GM11168 (cell line): Measurements from ENCODE around the gene PTPRN2.
"Not testable (repeated sequence)": the region's sequence is repeated elsewhere in the genome, so short reads cannot be mapped to it uniquely, and the experiment has no call there.

Experiments
- in situ Hi-C: fragments of 300-500 bp; cut with MboI; formaldehyde crosslinking; loops from one replicate; pipeline ENCODE4 v1.12.0; 2022; ENCODE audit warnings: low sequenced_read_pairs; ENCODE audit not compliant: unreplicated experiment

The PTPRN2 gene

DNA sequence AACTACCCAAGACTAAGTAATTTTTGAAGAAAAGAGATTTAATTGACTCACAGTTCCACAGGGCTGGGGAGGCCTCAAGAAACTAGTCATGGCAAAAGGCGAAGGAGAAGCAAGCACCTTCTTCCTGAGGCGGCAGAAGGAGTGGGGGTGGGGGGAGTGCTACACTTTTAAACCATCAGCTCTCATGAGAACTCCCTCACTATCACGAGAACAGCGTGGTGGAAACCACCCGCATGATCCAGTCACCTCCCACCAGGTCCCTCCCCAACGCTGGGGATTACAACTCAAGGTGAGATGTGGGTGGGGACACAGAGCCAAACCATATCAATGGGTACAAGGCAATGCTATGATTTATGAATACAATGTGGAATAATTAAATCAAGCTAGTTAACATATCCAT lies 241.9 kb downstream of the PTPRN2 start:
- in situ Hi-C loops: no loop called here

DNA sequence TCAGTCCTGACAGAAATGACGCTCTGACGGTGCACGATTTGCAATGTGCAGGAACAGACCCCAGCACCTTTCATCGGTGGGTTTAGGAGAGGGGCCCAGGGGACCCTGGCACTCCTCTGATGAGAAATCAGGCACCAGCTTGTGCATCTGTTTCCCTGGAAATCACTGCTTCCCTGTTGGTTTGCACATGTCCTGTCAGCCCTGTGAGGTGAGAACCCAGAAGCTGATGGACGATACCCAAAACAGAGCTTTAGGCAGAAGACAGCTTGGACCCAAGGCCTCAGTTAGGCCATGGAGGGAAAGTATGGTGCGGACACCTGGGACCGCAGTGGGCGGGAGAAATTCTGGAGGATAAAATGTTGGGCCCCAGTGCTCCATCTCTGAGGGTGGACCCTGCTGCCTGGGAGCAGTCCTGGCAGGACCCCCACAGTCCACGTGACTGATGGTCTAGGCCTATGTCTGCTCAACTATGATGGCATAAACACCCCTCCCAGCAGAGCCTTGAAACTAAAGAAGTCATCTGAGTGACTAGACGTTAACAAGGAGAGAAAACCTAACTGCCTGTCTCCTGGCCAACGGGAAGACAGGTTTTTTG lies 242.8 kb downstream of the PTPRN2 start:
- in situ Hi-C loops: no loop called here

DNA sequence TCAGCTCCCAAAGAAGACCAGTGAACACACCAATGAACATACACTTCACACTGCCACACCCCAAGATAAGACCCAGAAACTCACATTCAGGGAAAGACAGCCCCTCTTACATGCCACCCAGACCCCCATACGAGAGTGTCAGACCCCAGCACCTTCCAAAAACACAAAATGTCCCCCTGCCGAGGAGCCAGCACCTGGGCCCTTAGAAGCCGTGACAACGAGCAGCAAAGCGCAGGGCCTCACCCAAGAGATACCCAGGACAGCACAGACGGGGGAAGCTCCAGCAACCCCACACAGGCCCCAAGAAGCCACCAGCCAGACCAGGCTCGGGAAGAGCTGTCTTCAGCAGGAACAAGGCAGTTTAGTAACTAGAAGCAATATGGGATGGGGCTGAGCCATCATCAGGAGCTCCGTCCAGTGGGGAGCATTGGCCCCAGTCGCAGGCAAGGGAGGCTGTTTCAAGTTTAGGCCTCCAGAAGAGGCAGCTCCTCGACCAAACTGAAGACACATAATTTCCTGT lies 243.6 kb downstream of the PTPRN2 start:
- in situ Hi-C loops: no loop called here

DNA sequence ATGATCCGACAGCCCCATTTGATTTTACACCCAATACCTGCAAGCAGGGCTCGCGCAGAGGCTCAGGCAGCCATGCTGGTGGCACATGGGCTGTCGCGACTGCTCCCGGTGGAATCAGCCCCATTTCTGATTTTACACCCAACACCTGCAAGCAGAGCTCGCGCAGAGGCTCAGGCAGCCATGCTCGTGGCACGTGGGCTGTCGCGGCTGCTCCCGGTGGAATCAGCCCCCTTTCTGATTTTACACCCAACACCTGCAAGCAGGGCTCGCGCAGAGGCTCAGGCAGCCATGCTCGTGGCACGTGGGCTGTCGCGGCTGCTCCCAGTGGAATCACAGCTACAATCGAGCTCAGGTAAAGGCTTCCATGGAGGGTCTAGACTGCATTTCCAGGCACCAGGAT lies 244.1 kb downstream of the PTPRN2 start:
- in situ Hi-C loops: no loop called here

- in situ Hi-C loops: not testable (repeated sequence)
Observed at GRCh38 chr7:158341097-158341496, 246.5 kb downstream of the PTPRN2 start.

DNA sequence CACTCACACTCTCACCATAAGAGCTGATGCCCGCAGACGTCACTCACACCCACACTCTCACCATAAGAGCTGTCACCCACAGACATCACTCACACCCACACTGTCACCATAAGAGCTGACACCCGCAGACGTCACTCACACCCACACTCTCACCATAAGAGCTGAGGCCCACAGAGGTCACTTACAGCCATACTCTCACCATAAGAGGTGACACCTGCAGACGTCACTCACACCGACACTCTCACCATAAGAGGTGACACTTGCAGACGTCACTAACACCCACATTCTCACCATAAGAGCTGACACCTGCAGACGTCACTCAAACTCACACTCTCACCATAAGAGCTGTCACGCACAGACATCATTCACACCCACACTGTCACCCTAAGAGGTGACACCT lies 250.7 kb downstream of the PTPRN2 start:
- in situ Hi-C loops: not testable (repeated sequence)

GRCh38 chr7:158332516-158332915 lies 255.1 kb downstream of the PTPRN2 start:
- in situ Hi-C loops: not testable (repeated sequence)

- in situ Hi-C loops: not testable (repeated sequence)
Observed at GRCh38 chr7:158331826-158332450, 255.7 kb downstream of the PTPRN2 start.

DNA sequence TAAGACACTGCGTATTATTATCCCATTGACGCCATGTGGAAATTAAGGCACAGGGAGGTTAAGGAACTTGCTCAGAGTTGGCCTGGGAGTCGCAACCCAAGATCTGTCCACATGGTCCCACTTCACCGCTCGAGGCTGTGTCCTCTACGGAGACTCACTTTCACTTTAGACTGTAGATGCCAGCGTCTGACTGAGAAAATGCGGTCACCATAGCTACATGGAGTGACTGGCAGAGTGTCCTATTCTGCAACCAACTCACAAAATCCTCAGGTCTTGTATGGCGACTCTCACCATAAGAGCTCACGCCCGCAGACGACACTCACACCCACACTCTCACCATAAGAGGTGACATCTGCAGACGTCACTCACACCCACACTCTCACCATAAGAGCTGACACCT lies 257.9 kb downstream of the PTPRN2 start:
- in situ Hi-C loops: no loop called here

DNA sequence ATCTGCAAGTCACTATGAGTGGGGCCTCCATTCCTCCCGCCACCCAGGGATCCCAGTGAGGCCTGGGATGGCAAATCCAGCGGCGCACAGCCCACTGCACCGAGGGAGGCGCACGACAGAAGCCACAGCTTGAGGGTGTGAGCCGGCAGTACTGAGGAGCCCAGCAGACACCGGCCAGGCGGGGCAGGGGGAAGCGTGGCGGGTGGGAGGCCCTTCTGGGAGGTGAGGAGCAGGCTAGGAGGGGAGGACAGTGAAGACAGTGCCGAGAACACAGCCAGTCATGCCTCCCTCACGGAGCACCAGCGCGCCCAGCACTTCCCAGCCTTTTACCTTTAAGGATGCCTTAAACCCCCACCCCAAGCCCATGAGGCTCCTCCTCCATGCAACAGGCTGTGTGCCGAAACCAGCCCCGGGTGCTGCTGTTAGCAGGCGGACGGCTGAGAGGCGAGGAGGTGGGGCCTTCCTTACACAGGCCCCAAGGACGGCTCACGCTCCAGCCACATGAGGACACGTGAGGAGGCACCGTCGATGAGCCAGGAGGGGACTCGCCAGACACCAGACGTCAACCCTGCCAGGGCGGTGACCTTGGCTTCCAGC lies 258.5 kb downstream of the PTPRN2 start:
- in situ Hi-C loops: no loop called here

- in situ Hi-C loops: no loop called here
Observed at GRCh38 chr7:158328376-158329013, 259.1 kb downstream of the PTPRN2 start.

- in situ Hi-C loops: no loop called here
Observed at GRCh38 chr7:158327571-158328180, 259.9 kb downstream of the PTPRN2 start.

GRCh38 chr7:158327012-158327411 lies 260.6 kb downstream of the PTPRN2 start:
- in situ Hi-C loops: no loop called here

DNA sequence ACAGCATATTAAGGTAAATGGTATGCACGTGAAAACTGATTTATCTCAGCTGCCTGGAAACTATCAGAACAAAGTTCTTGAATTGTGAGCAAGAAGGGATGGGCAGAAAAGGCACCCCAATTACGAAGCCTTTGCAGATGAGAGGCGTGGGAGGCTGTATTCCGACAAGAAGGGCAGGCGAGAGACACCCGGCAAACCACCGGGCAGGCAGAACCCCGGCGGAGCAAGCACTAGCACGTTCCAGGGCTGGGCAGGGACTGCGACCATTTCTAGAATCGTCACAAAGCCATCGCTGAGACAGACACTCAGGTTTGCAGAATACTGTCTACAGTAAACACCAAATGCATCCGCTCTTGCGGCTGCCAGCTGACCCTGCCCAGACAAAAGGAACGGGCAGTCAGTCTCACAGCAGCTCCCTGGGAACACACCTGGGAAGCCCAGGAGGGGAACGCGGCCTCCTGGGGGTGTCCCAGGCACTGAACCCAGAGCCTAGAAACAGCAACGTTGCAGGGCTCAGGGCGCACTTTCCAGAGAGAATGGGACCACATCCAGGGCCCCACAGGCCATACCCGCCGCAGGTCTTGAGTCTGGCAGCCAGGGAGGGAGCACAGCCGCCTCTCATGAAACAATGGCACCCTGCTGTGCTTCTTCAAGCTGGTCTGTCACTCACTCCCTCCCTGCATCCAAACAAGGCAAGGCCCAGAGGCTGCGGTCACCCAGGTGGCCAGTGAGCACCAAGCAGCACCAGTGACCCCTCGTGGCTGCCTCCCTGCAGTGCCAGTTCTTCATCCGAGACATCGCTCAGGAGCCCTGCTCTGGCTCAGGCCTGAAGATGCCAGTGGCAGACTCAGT lies 261.9 kb downstream of the PTPRN2 start:
- in situ Hi-C loops: no loop called here

- in situ Hi-C loops: no loop called here
Observed at GRCh38 chr7:158324397-158325360, 262.9 kb downstream of the PTPRN2 start.

DNA sequence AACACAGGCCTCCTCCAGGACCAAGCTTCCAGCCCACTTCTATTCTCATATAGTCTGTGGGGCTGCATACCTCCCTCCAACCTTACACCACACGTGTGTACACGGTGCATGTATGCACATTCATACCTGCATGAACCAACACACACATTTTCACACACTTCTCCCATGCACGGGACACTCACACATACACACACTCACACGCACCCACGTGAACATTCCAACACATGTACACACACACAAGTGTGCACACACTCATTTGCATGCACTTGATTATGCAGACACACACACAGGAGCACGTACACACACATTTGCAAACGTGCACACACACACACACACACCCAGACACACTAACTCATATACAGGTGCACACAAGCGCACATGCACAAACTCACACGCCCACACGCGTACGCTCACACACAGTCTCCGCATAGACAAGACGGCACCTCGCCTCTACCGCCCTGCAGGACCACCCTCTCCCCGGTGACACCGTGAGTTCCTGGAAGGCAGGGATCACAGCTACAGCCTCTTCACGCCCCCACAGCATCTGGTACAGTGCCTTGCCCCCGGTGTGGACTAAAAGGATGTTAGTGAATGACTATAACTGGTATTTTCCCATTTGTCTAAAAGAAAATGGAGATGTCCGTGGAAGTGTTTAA lies 263.8 kb downstream of the PTPRN2 start:
- in situ Hi-C loops: no loop called here

DNA sequence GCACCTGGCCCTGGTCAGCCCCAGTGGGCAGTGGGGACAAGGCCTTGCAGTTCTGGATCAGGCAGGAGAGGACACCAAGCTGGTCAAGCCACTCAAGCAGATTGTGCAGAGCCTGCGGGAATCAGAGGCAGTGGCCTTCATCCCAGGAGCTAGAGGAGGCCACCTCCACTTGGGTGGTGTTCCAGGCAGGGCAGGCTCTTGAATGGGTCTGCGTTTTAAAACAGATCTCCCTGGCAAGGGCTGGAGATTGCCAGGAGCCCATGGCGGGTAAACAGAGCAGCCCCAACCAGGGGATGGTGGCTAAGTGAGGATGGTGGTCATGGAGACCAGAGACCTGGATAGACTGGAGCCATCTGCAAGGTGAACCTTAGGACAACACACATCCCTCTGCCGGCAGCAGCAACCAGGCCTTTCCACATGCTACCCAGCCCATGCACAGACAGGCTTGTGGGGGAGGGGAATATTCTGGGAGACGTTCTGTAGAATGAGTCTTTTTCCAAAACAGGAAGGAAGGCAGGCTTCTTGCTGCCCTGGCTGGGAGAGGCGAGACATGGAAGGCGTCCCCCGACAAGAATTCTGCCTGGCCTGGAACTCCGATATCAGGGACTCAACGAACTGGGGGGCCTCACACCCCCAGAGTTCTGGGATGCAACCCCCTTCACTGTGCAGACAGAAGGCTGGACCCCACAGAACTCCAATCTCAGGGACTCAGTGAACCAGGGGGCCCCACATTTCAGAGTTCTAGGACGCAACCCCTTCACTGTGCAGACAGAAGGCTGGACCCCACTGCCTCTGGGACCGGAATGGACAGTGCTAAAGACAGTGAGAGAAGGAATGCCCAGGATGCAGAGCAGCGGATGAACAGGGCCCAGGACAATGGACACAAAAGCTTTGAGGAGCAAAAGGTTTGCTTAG lies 264.8 kb downstream of the PTPRN2 start:
- in situ Hi-C loops: no loop called here
